ENCODE data around the gene PXDN.

The PXDN gene

DNA sequence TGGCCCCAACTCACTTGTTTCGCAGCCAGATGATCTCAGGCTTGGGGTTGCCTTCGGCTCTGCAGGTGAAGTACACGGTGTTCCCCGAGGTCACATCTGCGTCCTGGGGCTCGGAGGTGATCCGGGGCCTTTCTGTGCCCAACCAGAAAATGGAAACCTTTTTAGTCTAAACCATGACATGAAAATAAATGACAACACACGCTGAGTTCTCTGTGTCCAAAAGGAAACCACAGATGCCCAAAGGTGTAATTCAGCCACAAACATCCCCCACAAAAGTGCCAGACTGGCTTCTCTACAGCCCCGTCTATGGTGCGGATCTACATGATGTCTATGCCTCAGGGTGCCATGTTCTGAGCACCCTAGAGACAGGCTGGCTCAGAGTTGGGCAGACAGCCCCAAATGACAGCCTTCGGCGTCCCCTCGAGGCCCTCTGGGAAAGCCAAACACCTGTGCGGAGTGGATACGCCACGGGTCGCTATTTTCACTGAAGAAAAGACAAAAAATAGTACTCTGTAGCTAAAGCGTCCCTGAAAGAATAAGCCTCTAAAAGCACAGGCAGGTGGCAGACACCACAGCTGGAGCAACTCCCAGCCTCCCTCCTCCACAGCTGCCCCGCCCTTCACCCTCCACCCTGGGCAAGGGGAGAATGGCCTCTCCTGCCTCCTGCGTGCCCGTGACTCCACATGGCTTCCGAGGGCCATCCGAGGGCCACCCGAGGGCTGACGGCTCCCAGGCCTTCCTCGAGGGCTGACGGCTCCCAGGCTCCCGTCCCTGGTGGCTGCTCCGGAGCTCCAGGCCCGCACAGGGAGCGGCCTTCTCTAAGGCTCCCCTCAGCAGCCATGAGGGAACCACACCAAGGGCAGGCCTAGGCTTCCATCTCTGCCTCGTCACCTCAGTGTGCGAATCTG is 67.1 kb downstream of the PXDN start:
- no peak for ATAC-seq
- no peak for TF ChIP-seq RARB (CRISPR knock-in tag; IDR thresholded peaks at IDR 0.05)

DNA sequence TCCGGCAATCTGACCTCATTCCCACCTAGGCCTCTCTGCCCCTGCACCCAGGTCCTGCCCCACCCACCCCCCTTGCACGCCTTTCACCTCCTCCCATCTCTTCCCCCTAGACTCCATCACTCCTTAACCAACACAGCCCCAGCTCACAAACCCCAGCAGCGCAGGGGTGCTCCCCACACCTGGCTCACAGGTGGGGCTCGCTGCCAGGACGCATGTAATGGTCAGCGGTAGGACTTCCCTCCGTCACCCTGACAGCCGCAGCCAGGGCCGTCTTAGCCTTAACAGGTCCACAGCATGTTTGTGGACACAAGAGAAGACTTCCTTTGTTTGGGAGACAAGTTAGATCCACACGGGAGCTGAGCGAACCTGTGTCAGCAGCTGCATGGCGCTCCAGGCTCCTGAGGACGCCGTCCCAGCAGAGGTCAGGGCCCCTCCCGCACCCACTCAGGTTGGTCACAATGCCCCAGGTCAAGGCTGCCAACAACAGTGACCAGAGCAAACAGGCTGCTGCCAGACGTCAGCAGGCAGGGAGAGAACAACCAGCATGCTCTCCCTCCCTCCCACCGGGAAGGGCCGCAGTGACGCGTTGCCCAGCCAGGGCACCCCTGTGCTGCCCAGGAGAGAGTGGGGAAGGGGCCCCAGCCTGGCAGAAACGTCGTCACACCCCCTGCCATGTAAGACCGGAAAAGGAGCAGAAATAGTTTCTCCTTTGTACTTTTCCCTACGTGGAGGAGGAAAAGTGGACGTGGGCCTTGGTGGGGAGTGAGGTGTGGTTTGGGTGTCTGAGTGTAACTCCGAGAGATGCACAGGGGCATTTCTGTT is 68.0 kb downstream of the PXDN start:
- no peak for TF ChIP-seq GLIS3 (CRISPR knock-in tag; IDR thresholded peaks at IDR 0.05)
- TF ChIP-seq, protein P1, sequence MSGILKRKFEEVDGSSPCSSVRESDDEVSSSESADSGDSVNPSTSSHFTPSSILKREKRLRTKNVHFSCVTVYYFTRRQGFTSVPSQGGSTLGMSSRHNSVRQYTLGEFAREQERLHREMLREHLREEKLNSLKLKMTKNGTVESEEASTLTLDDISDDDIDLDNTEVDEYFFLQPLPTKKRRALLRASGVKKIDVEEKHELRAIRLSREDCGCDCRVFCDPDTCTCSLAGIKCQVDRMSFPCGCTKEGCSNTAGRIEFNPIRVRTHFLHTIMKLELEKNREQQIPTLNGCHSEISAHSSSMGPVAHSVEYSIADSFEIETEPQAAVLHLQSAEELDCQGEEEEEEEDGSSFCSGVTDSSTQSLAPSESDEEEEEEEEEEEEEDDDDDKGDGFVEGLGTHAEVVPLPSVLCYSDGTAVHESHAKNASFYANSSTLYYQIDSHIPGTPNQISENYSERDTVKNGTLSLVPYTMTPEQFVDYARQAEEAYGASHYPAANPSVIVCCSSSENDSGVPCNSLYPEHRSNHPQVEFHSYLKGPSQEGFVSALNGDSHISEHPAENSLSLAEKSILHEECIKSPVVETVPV (CRISPR knock-in tag; IDR thresholded peaks at IDR 0.05), result no peak
- TF ChIP-seq RARB (CRISPR knock-in tag; IDR thresholded peaks at IDR 0.05), result no peak
- TF ChIP-seq, protein P2, sequence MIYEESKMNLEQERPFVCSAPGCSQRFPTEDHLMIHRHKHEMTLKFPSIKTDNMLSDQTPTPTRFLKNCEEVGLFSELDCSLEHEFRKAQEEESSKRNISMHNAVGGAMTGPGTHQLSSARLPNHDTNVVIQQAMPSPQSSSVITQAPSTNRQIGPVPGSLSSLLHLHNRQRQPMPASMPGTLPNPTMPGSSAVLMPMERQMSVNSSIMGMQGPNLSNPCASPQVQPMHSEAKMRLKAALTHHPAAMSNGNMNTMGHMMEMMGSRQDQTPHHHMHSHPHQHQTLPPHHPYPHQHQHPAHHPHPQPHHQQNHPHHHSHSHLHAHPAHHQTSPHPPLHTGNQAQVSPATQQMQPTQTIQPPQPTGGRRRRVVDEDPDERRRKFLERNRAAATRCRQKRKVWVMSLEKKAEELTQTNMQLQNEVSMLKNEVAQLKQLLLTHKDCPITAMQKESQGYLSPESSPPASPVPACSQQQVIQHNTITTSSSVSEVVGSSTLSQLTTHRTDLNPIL (CRISPR knock-in tag; IDR thresholded peaks at IDR 0.05; ENCODE audit: low read depth), result no peak
- no peak for TF ChIP-seq ZNF565 (CRISPR knock-in tag; conservative IDR thresholded peaks at IDR 0.05; ENCODE audit: low read depth)
- TF ChIP-seq SNAI2 (CRISPR knock-in tag; IDR thresholded peaks at IDR 0.05), result no peak
- TF ChIP-seq OSR1 (CRISPR knock-in tag; IDR thresholded peaks at IDR 0.05), result no peak
- TF ChIP-seq ARNTL (CRISPR knock-in tag; IDR thresholded peaks at IDR 0.05; ENCODE audit: borderline replicate concordance, low read depth), result no peak
- no peak for TF ChIP-seq ZC3H10 (CRISPR knock-in tag; IDR thresholded peaks at IDR 0.05)
- no peak for TF ChIP-seq ZFP3 (CRISPR knock-in tag; IDR thresholded peaks at IDR 0.05)
- ATAC-seq, result peak; percentile 24

DNA sequence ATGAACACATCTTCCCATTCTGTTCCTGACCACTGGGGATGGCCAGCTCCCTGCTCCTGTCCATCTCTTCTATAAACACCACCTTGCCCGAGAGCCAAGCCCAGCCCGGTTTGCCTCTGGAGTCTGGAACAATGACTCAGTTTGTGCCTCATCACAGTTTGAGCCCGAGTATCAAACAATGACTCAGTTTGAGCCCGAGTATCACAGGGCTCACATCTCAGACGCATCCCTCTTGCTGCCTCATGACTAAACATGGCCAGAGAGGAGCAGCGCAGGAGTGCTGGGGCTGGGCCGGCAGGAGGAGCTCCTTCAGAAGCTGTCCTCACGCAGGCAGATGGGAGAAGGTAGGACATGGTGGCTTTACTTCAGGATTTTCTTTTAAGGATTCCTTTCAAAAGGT is 68.7 kb downstream of the PXDN start:
- ATAC-seq, result peak; percentile 99
- TF ChIP-seq ZFP3 (CRISPR knock-in tag; IDR thresholded peaks at IDR 0.05), result peak; percentile 33; the same call in 1 of the 2 replicates
- TF ChIP-seq, protein P3, sequence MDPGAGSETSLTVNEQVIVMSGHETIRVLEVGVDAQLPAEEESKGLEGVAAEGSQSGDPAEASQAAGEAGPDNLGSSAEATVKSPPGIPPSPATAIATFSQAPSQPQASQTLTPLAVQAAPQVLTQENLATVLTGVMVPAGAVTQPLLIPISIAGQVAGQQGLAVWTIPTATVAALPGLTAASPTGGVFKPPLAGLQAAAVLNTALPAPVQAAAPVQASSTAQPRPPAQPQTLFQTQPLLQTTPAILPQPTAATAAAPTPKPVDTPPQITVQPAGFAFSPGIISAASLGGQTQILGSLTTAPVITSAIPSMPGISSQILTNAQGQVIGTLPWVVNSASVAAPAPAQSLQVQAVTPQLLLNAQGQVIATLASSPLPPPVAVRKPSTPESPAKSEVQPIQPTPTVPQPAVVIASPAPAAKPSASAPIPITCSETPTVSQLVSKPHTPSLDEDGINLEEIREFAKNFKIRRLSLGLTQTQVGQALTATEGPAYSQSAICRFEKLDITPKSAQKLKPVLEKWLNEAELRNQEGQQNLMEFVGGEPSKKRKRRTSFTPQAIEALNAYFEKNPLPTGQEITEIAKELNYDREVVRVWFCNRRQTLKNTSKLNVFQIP (CRISPR knock-in tag; IDR thresholded peaks at IDR 0.05; ENCODE audit: borderline replicate concordance, low read depth), result no peak

DNA sequence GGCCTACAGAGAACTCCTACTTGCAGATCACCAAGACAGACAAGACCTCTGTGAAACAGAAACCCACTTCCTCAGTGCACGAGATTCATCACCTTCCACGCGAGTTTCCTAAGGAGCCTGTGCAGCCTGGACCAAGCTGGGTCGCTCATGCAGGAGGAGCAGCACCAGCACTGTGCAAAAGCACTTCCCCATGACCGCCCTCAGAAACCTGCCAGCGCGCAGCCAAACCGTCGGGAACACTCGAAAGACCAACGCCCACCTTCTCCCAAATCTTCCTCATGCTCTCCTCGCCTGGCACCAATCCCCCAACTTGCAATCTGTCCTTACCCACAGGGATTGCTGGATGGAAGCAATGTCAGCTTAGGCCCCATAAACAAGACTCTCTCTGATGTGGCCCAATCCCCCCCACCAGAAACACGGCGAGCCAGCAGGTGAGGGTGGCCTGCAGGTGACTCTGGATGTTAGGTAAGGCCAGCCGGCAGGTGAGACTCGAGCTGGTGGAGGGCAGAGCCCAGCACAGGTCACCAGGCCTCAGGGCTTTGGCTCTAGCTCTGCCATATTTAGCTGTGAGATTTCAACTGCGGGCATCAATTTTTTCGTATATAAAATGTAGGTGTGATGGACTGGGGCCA is 69.4 kb downstream of the PXDN start:
- TF ChIP-seq OSR1 (CRISPR knock-in tag; IDR thresholded peaks at IDR 0.05) (no peak), ZNF565 (CRISPR knock-in tag; conservative IDR thresholded peaks at IDR 0.05; ENCODE audit: low read depth) (no peak), ESRRG (CRISPR knock-in tag; IDR thresholded peaks at IDR 0.05) (no peak), ARNTL (CRISPR knock-in tag; IDR thresholded peaks at IDR 0.05; ENCODE audit: borderline replicate concordance, low read depth) (no peak)
- TF ChIP-seq, protein P3 (CRISPR knock-in tag; IDR thresholded peaks at IDR 0.05; ENCODE audit: borderline replicate concordance, low read depth), result no peak
- ATAC-seq, result no peak

DNA sequence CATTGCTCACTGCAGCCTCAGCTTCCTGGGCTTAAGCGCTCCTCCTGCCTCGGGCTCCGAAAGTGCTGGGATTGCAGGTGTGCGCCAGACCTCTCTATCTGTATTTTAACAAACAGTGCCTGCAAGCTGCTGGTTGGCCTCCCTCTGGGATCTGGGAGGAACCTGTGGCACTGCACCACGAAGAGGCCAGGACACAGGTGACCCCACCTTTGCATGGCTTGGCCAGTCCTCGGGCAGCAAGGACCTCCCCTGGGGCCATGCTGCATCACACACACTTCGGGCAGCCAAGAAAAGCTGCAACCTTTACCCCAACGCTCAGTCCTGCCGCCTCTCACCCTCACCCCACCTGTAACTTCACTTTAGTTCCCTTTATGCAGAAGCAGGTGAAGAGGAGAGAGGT is 70.0 kb downstream of the PXDN start:
- TF ChIP-seq ISL1 (CRISPR knock-in tag; IDR thresholded peaks at IDR 0.05), result no peak
- TF ChIP-seq TCF4 (CRISPR knock-in tag; IDR thresholded peaks at IDR 0.05; ENCODE audit: borderline replicate concordance), result no peak
- no peak for TF ChIP-seq ZFP30 (CRISPR knock-in tag; IDR thresholded peaks at IDR 0.05)
- no peak for TF ChIP-seq OSR1 (CRISPR knock-in tag; IDR thresholded peaks at IDR 0.05)
- TF ChIP-seq GLIS3 (CRISPR knock-in tag; IDR thresholded peaks at IDR 0.05), result no peak
- TF ChIP-seq RARB (CRISPR knock-in tag; IDR thresholded peaks at IDR 0.05), result no peak
- TF ChIP-seq, protein P4, sequence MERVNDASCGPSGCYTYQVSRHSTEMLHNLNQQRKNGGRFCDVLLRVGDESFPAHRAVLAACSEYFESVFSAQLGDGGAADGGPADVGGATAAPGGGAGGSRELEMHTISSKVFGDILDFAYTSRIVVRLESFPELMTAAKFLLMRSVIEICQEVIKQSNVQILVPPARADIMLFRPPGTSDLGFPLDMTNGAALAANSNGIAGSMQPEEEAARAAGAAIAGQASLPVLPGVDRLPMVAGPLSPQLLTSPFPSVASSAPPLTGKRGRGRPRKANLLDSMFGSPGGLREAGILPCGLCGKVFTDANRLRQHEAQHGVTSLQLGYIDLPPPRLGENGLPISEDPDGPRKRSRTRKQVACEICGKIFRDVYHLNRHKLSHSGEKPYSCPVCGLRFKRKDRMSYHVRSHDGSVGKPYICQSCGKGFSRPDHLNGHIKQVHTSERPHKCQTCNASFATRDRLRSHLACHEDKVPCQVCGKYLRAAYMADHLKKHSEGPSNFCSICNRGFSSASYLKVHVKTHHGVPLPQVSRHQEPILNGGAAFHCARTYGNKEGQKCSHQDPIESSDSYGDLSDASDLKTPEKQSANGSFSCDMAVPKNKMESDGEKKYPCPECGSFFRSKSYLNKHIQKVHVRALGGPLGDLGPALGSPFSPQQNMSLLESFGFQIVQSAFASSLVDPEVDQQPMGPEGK (CRISPR knock-in tag; IDR thresholded peaks at IDR 0.05; ENCODE audit: borderline replicate concordance), result no peak
- TF ChIP-seq, protein P2 (CRISPR knock-in tag; IDR thresholded peaks at IDR 0.05; ENCODE audit: low read depth), result no peak
- TF ChIP-seq ARNTL (CRISPR knock-in tag; IDR thresholded peaks at IDR 0.05; ENCODE audit: borderline replicate concordance, low read depth), result no peak
- TF ChIP-seq ZFP3 (CRISPR knock-in tag; IDR thresholded peaks at IDR 0.05), result no peak
- TF ChIP-seq, protein P1 (CRISPR knock-in tag; IDR thresholded peaks at IDR 0.05), result no peak
- no peak for TF ChIP-seq ESRRG (CRISPR knock-in tag; IDR thresholded peaks at IDR 0.05)
- no peak for ATAC-seq
